NCI-H526 (cell line): ENCODE data around the gene ELF3.
"Not testable (repeated sequence)": the region's sequence is repeated elsewhere in the genome, so short reads cannot be mapped to it uniquely, and the experiment has no call there.

Experiments
- DNase-seq, 2 experiments: peaks; one replicate each; lab custom pipeline; 2025; lab: John Stamatoyannopoulos, UW

Gene ELF3

DNA sequence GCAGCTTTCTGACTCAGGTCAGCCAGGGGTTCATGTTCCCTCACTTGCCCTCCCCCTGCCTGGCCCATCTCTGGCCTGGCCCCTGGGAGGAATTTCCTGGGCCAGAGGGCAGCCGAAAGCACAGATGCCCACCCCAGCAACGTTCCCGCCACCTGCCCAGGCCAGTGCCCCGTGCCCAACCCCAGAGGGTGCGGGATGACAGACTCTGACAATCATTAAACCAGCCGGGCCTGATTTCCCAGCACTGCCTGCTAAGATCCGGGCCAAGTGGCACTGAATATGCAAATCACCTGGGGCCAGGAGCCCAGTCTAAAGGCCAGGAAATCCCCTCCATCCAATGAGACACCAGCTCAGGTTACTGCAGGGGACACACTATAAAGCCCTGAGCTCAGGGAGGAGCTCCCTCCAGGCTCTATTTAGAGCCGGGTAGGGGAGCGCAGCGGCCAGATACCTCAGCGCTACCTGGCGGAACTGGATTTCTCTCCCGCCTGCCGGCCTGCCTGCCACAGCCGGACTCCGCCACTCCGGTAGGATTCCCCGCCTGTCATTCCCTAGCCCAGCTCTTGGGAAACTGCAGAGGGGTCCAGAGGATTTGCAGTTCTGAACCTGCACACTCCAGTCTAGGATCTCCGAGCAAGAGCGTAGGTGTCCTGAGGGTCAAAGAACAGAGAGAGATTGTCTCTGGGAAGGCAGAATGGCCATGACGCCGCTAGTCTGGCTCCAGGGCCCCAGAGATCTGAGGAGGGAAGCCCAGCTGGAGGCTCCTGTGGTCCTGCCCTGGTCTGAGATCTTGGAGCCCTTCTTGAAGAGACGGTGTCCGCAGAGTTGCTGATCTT is at the start of gene ELF3:
ELF3 (plus strand) TSS at position 408 of the 836 bp plus-strand sequence. CDS start 550 bp downstream, outside the sequence.
- peak; percentile 97 to 98 for DNase-seq

- not testable (repeated sequence) for DNase-seq
These were observed 48.0 kb upstream of the ELF3 start for GRCh38 chr1:201962382-201962781.

GRCh38 chr1:201964261-201964660 is 46.1 kb upstream of the ELF3 start:
- no peak for DNase-seq

DNA sequence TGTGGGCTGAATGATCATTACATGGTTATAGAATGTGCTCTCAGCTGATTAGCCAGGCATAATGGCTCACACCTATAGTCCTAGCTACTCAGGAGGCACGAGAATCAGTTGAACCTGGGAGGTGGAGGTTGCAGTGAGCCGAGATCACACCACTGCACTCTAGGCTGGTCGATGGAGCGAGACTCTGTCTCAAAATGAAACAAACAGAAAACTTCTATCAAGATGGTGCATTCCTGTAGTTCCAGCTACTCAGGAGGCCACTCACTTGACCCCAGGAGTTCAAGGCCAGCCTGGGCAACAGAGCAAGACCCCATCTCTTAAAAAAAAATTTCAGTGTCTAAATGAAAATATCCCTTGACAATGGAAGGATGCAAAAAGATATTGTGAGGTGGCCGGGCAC is 44.2 kb upstream of the ELF3 start:
- no peak for DNase-seq

DNA sequence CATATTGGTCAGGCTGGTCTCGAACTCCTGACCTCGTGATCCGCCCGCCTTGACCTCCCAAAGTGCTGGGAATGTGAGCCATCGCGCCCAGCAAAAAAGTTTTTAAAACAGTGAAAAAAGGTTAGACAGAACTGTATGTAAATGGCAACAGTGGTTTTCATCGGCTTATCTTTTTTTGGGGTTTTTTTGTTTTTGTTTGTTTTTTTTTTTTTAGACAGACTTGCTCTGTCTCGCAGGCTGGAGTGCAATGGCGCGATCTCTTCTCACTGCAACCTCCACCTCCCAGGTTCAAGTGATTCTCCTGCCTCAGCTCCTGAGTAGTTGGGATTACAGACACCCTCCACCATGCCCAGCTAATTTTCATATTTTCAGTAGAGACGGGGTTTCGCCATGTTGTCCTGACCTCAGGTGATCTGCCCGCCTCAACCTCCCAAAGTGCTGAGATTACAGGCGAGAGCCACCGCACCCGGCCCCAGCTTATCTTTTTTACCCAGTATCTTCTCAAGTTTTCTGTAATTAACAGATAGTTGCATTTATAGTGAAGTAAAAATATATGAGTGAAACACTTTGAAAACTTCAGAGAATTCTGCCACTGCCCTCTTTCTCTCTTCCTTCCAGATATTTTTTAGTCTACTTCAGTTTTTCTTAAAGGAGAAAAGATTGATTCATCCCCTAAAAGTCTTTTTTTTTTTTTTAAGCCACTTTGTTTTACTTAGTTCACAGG is 42.0 kb upstream of the ELF3 start:
- DNase-seq, result no peak

GRCh38 chr1:201970334-201971159 is 39.8 kb upstream of the ELF3 start:
- DNase-seq, result no peak

DNA sequence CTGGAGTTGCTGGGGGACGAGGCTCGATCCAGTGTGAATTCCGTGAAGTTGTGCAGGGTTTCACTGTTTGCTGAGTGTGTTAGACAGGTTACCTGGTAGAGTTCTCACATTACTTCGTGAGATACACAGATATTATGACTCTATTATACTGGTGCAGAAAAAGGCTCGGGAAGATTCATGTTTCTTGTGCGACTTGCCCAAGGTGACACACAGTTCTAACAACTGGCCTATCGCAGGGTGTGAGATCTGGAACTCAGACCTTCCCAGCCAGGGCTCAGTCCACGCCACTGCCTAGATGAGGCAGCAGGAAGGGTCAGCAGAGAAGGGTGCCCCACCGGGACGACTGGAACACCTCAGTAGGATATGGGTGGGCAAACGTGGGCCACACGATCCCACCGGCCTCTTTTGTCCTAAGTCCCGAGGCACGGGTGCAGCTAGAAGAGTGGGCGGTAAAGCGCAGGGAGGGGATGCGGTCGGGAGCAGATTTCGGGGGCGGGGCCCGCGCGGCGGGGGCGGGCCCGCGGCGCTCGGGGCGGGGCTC is 28.2 kb upstream of the ELF3 start:
- DNase-seq, result peak in 1 of 2 experiments; percentile 64

DNA sequence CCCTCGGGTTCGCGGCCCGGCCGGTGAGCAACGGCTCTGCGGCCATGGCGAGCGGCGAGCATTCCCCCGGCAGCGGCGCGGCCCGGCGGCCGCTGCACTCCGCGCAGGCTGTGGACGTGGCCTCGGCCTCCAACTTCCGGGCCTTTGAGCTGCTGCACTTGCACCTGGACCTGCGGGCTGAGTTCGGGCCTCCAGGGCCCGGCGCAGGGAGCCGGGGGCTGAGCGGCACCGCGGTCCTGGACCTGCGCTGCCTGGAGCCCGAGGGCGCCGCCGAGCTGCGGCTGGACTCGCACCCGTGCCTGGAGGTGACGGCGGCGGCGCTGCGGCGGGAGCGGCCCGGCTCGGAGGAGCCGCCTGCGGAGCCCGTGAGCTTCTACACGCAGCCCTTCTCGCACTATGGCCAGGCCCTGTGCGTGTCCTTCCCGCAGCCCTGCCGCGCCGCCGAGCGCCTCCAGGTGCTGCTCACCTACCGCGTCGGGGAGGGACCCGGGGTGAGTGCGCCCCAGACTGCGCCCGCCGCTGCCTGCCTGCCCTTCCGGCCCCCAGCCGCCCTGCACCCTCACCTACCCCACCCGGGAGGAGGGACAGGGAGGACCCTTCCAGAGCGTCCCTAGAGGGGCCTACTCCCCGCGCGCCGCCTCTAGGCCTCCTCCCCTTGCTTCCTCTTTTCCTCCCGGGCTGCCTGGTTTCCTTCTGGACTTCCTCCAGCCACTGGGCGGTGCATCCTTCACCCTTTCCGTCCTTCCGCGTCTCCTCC is 27.6 kb upstream of the ELF3 start, which contains the start of gene RNPEP:
RNPEP (plus strand) TSS at position 26 of the 757 bp plus-strand sequence; CDS start at position 45, 19 bp downstream.
- DNase-seq, result peak; percentile 48 to 72

- DNase-seq, result no peak
These were observed 27.0 kb upstream of the ELF3 start for GRCh38 chr1:201983380-201983805.

GRCh38 chr1:201984446-201984845 is 25.9 kb upstream of the ELF3 start:
- DNase-seq, result no peak

DNA sequence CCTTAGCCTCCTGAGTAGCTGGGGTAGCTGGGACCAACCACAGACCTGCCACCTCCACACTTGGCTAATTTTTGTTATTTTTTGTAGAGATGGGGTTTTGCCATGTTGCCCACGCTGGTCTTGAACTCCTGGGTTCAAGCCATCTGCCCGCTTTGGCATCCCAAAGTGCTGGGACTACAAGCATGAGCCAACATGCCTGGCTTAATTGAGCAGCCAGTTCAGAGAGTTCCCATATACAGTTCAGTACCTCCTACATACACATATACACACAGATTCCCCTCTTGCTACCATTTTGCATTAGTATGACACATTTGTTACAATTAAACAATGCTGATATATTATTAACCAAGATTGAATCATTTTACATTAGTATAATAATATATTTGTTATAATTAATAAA is 25.0 kb upstream of the ELF3 start:
- no peak for DNase-seq

- DNase-seq, result no peak
These were observed 21.8 kb upstream of the ELF3 start for GRCh38 chr1:201988601-201989000.

- DNase-seq, result no peak
These were observed 20.8 kb upstream of the ELF3 start for GRCh38 chr1:201989354-201990128.

GRCh38 chr1:201990427-201990826 is 20.0 kb upstream of the ELF3 start:
- DNase-seq, result no peak

- peak; percentile 64 to 81 for DNase-seq
These were observed 10.7 kb upstream of the ELF3 start for GRCh38 chr1:201999625-202000238.

DNA sequence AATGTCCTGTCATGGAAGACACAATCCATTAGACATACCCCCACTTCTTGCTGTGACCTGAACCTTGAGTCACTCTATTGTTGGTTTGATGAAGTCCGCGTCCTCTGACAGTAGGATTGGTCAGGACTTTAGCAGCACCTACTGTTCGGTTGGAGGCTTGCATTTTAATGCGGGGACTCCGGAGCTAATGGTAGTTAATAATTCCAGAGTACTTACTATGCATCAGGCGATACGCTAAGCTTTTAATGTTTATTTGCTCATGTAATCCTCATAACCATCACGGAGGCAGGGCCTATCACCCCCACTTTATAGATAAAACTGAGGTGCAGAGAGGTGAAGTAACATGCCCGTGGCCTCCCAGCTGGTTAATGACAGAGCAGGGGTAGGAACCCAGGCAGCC is 7.9 kb upstream of the ELF3 start:
- no peak for DNase-seq

DNA sequence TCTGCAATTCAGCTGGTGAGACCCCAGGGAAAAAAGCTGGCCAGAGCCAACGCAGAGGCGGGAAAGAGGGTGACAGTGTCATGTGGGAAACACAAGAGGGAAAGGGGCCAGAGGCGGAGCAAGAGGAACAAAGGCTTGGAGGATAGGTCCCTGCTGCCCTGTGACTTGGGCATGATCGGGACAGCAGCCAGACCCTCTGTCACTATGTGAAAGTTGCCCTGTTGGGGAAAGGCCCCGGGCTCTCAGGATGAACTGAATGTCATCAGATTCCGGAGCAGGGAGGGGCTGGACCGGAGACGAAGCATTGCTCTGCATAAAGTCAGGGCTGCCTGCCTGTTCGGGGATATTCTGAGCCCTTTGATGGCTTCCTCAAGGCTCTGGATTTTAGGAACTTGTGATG is 5.7 kb upstream of the ELF3 start:
- DNase-seq, result no peak

DNA sequence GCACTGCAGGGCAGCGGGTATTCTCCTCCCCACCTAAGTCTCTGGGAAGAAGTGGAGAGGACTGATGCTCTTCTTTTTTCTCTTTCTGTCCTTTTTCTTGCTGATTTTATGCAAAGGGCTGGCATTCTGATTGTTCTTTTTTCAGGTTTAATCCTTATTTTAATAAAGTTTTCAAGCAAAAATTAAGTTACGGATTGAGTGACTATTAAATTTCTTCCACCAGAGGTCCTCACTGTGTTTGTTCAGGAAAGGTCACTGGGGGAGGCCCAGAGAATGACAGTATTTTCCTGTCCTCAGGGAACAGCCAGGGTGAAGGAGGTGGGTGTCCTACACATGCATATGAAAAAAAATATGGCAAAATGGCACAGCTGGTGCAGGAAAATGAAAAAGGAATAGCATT is 4.4 kb upstream of the ELF3 start:
- DNase-seq, result no peak

DNA sequence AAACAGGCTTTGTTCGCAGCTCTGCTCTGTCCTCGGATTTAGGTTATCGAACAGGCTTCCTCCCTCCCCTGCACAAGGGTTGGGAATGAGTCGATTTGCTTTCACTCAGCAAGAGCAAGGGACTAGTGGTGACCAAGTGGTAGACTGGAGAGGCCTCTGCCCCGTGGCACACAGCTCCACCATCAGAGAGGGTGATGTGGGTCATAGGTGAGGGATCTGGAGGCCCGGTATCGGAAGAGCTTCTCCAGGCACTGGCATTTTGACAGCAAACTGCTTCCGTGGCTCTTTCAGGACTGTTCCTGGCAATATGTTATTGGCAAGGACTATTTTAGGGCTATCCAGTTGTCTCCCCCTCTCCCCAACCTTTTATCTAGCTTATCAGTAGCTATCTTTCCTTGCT is 3.1 kb upstream of the ELF3 start:
- DNase-seq, result no peak
